AG09319 (cell line): Measurements from ENCODE around the gene GMEB2.

Experiments used
- DNase-seq: peaks from one replicate; pipeline ENCODE4 v3.0.0-alpha.2; 2010; ENCODE audit warnings: low read depth; ENCODE audit errors: extremely low read depth
- CTCF ChIP-seq: IDR thresholded peaks from 2 replicates; pipeline ENCODE4 v1.5.1; 2011; ENCODE audit warnings: low read depth, mild to moderate bottlenecking, inconsistent platforms, low read length, moderate library complexity

GMEB2 gene

GRCh38 chr20:63622096-63622495, 4.8 kb downstream of the GMEB2 start:
- no peak for TF ChIP-seq CTCF
- no peak for DNase-seq

DNA sequence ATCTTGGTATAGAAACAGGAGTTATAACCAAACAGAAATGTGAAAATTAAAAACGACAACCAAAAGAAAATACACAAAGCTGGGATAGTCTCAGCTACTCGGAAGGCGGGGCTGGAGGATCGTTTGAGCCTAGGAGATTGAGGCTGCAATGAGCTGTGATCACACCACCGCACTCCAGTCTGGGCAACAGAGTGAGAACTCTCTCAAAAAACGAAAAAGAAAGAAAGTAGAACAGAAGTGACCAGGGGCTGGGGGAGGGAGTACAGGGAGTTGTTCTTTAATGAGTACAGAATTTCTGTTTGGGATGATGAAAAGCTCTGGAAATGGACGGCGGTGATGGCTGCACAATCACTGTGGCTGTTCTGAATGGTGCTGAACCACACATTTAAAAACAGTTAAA, 5.9 kb downstream of the GMEB2 start:
- TF ChIP-seq CTCF, result no peak
- DNase-seq, result no peak

- no peak for TF ChIP-seq CTCF
- no peak for DNase-seq
Measured at GRCh38 chr20:63619505-63619904, 7.4 kb downstream of the GMEB2 start.

DNA sequence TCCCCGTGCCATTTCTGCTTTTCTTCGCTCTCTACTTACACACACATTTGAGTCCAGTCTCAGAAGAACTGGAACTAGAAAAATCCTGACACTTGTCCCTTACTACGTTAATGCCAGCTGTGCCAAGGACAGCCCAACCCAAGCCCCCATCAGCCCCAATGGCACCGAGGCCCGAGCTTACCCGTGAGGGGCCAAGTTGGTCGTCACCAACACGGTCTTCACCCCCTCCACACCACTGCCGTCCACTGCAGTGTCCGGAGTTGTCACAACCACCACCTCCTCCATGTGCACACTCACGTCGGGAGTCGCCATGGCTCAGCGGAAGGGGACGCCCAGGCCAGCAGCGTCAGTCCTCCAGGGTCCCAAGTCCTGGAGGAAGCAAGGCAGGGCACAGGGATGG, 7.8 kb downstream of the GMEB2 start:
- no peak for DNase-seq
- TF ChIP-seq CTCF, result no peak

DNA sequence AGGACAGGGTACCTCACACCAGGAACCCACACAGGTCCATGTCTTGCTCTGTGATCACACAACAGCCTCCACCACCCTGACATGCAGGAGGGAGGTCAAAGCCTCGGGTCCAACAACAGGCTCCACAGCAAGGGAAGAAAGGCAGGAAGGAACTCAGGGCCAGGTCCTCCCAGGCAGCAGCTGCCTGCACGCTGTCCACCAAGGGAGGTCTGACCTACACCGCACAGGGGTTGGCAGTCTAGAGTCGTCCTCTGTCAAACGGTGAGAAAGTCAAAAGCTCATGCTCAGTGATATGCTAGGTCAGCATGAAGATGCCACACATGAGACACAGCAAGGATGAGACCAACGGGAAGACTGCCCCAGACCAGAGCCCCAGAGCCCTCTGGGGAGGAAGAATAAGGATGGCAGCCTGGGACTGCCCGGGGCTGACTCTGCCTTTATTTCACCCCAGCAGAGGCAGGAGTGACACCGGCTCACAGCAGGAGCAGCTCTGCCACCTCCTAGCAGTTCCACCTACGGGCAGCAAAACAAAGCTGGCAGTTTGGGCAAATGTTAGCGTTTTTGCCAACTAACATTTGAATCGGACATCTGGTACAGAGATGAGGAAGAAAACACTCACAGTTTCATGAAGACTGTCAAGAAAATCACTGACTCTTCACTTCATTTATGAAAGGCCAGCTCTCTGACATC, 8.5 kb downstream of the GMEB2 start:
- no peak for TF ChIP-seq CTCF
- no peak for DNase-seq

DNA sequence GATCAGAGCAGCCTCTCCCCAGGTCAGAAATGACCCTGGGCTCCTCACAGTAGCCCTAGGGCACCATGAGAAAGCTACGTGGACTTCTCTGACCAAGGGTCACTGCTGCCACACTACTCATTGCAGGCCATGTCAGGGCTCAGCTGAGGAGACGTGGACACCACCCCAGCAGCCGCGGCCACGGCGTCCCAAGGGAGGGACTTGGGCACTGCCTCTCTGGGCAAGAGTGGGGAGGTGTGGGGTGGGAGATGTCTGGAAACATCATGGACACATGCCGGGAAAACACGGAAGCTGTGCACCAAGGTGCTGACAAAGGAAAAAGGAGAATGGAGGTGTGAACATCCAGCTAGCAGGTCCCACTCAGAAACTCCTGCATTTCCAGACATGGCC, 9.0 kb downstream of the GMEB2 start:
- TF ChIP-seq CTCF, result no peak
- no peak for DNase-seq

DNA sequence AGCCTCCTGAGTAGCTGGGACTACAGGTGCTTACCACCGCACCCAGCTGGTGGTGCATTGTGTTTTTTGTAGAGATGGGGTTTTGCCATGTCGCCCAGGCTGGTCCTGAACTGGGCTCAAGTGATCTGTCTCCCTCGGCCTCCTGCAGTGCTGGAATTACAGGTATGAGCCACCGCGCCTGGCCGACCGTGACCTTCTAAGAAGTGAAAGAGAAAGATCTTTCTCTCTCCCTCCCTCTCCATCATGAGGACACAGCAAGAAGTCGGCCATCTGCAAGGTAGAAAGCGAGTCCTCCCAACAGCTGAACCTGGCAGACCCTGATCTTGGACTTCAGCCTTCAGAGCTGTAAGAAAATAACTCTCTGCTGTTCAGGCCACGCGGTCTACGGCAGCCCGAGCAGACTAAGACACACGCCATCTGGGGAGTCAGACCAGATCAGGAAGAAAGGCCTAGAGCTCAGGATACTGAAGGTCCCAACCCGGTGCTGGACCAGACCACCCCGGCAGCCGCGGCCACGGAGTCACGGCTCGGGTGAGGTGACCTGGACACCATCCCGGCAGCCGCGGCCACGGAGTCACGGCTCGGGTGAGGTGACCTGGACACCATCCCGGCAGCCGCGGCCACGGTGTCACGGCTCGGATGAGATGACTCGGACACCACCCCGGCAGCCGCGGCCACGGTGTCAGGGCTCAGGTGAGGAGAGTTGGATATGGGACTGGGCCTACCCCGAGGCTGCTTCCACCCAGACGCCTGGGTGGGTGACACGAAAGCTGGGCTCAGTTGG, 9.6 kb downstream of the GMEB2 start:
- DNase-seq, result no peak
- TF ChIP-seq CTCF, result no peak
